H1 (cell line): ENCODE results near the gene ATM. TPM values are rescaled to one million over a fixed set of nuclear protein-coding genes. Genes with fewer than 3 reads are reported as not detected.

Experiments used
- BCL11A ChIP-seq, 2 experiments: IDR thresholded peaks; one replicate each; pipeline ENCODE4 v1.6.1; 2011; ENCODE audit warnings: low read depth in 2 of 2, low read length in 2 of 2, mild to moderate bottlenecking in 2 of 2
- CHD7 ChIP-seq: fragments of 300-600 bp; sonication (generic); IDR thresholded peaks from 2 replicates; pipeline ENCODE4 v1.7.1; 2012; ENCODE audit warnings: low read length, moderate library complexity, mild to moderate bottlenecking, inconsistent platforms; ENCODE audit not compliant: insufficient replicate concordance
- EZH2 ChIP-seq: fragments of 200-600 bp; sonication (generic); IDR thresholded peaks from 2 replicates; pipeline ENCODE4 v1.7.1; 2012; ENCODE audit warnings: low read depth, mild to moderate bottlenecking, moderate library complexity, low read length, inconsistent platforms; ENCODE audit not compliant: severe bottlenecking
- GTF2F1 ChIP-seq: IDR thresholded peaks from 2 replicates; pipeline ENCODE4 v1.6.1; 2012; ENCODE audit warnings: low read depth, low read length, improper control_type of control experiment, borderline replicate concordance
- KDM1A ChIP-seq: fragments of 200-600, 300-600 bp; sonication (generic); IDR thresholded peaks from 2 replicates; pipeline ENCODE4 v1.7.1; 2016; ENCODE audit warnings: mild to moderate bottlenecking, low read length, borderline replicate concordance
- KDM4A ChIP-seq: IDR thresholded peaks from one replicate; pipeline ENCODE4 v1.7.1; 2012; ENCODE audit warnings: low read depth, mild to moderate bottlenecking, moderate library complexity, low read length, inconsistent platforms; ENCODE audit not compliant: severe bottlenecking
- RAD21 ChIP-seq, 2 experiments: IDR thresholded peaks in 1 of 2; conservative IDR thresholded peaks in 1 of 2; 2 replicates each; pipeline ENCODE4 v1.6.1; 2011; ENCODE audit warnings: low read depth in 2 of 2, low read length in 2 of 2, improper control_type of control experiment in 1 of 2, inconsistent platforms in 1 of 2, mild to moderate bottlenecking in 1 of 2, moderate library complexity in 1 of 2
- SIRT6 ChIP-seq: IDR thresholded peaks from one replicate; pipeline ENCODE4 v1.7.1; 2012; ENCODE audit warnings: low read length, inconsistent platforms
- SP1 ChIP-seq: IDR thresholded peaks from 2 replicates; pipeline ENCODE4 v1.6.1; 2011; ENCODE audit warnings: low read depth, low read length
- SRF ChIP-seq: IDR thresholded peaks from 2 replicates; pipeline ENCODE4 v1.6.1; 2011; ENCODE audit warnings: mild to moderate bottlenecking, low read depth, low read length, moderate library complexity
- TAF1 ChIP-seq: IDR thresholded peaks from 2 replicates; pipeline ENCODE4 v1.6.1; 2011; ENCODE audit warnings: mild to moderate bottlenecking, low read depth, low read length
- ZNF274 ChIP-seq: IDR thresholded peaks from 2 replicates; pipeline ENCODE4 v1.7.0; 2012; ENCODE audit warnings: low read length, borderline replicate concordance; ENCODE audit errors: extremely low read depth
- polyA plus RNA-seq, 7 experiments: library from polyadenylated mRNA; depleted of rRNA in 3 of 7; stranded (reverse) in 5 of 7; unstranded in 2 of 7; fragments of >200 nt in 5 of 7; fragments of 200-250 nt in 2 of 7; gene quantifications; 1 replicate in 5 of 7; 2 replicates in 1 of 7; 4 replicates in 1 of 7; pipeline versions ENCODE4 v1.2.1 to v1.2.3, GENCODE V29; 2011 to 2013; ENCODE audit warnings: missing spikeins in 2 of 7, mixed read lengths in 2 of 7
- total RNA-seq: library from RNA; stranded (reverse); fragmentation: NEBNext Ultra II Directional; extraction: Animal tissue kit (Norgen Biotek cat#: 25700); gene quantifications from 2 replicates; pipeline ENCODE4 v1.2.1, GENCODE V29; 2021

Gene ATM
- total and polyA plus RNA-seq, 2 of the 8 experiments (the other 6 are each of a cell fraction or from before 2014, with no cell fraction given) = 14.9 to 55.4 TPM

DNA sequence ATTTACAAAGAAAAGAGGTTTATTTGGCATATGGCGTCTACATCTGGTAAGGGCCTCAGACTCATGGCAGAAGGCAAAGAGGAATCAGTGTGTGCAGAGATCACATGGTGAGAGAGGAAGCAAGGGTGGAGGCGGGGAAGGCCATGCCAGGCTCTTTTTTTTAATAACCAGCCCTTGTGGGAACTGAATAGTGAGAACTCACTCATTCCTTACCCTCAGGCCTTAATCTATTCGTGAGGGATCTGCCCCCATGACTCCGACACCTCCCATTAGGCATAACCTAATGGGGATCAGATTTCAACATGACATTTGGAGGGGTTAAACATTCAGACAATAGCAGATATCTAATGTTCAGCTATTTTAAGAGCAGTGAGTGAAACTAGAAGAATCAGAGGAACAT is 55.7 kb downstream of the ATM start (continued):
- TF ChIP-seq CHD7 = no peak
- TF ChIP-seq EZH2 = no peak
- TF ChIP-seq GTF2F1 = no peak
- no peak for TF ChIP-seq ZNF274
- no peak for TF ChIP-seq BCL11A (IDR thresholded peaks at IDR 0.05; ENCODE audit: low read depth in 2 of 2, low read length in 2 of 2)
- TF ChIP-seq KDM1A = no peak
- no peak for TF ChIP-seq SP1
- no peak for TF ChIP-seq SRF
- TF ChIP-seq KDM4A = no peak
- TF ChIP-seq TAF1 = no peak
- TF ChIP-seq RAD21 (IDR thresholded peaks at IDR 0.05 in 1 of 2, conservative IDR thresholded peaks at IDR 0.05 in 1 of 2; ENCODE audit: low read depth in 2 of 2, low read length in 2 of 2) = no peak
- TF ChIP-seq SIRT6 = no peak
